GM19023 (cell line): ENCODE data around the gene OSBPL8.

Source experiments
- ATAC-seq: cut with Tn5 transposase; IDR thresholded peaks from one replicate; pipeline ENCODE4 v1.9.1; 2021; ENCODE audit warnings: mild to moderate bottlenecking, moderate library complexity; ENCODE audit not compliant: unreplicated experiment

Gene OSBPL8

DNA sequence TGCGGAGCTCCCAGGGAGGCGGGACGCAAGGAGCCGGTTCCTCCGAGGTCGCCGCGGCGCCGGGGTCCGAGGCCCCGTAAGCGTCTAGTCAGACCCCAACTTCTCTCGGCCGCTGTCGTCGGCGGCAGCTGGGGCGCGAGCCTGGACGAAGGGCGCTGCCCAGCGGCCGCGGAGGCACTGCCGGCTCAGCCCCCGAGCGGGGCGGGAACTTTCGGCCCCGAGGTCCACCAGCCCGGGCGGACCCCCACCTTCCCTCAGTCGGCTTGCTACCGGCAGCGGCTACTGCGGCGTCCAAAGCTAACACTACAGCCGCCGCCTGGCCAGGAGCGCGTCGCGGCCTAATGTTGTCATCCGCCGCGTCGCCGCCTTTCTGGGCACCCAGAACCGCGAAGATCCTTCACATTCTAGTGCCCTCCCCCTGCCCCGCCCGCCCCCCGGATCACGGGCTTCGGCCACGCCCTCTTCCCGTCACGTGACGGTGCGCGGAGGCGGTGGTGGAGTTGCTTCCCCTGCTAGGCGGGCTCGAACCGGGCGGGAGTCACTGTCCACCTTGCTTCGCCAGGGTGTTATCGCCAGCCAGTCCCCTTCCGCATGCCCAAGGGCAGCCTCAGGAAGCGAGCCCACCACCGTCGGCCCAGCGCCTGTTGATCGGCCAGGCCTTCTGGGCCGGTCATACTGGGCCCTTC lies at the start of gene OSBPL8:
OSBPL8 (minus strand) TSS at position 372 of the 686 bp plus-strand sequence. CDS start 72,220 bp downstream, outside the sequence.
- ATAC-seq = peak; percentile 84

- no peak for ATAC-seq
Observed at GRCh38 chr12:76608070-76608469, 48.5 kb upstream of the OSBPL8 start.

GRCh38 chr12:76595056-76595455 lies 35.5 kb upstream of the OSBPL8 start:
- no peak for ATAC-seq

- no peak for ATAC-seq
Observed at GRCh38 chr12:76591476-76591875, 31.9 kb upstream of the OSBPL8 start.

DNA sequence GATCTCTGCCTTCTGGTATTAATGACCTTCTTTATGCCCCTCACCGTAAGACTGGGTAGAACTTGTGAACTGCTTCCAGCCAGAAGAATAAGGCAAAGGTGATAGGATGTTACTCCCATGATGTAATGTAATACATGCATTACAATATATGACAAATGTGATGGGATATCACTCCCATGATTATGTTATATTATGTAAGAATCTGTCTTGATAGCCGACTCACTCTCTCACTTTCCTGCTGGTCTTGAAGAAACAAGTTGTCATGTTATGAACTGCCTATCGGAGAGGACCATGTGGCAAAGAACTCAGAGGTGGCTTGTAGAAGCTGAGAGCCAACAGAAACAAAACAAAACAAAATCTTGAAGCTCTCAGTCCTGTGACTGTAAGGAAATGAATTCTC lies 30.6 kb upstream of the OSBPL8 start:
- no peak for ATAC-seq

DNA sequence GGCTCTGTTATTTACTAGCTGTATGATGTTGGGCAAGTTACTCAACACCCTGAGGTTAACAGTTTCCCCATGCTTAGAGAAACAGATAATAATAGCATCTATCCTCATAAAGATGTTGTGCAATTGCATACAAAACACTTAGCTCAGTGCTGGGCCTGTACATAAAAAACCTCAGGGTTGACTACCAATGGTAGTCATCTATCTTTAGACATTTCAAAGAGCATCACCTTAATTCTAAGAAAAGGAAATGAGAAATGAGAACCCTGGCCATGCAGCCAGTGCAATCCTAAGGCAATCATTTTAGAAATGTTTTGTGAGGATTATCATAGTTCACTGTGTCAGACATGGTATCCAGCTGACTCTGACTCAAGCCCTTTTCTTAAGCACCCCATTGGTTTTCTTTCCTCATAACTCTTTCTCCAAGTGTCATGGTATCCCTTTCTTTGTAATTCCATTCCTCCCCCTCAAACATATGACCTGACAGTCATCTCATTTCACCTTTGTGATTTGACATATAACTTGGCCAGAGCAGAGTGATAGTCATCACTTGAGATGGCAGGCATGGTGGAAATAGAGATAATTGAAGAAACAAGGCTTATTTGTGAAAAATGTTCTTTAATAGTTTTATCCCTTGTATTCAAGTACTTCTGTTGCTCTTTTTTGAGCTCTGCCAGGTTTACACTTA lies 29.5 kb upstream of the OSBPL8 start:
- ATAC-seq = no peak

GRCh38 chr12:76587428-76588178 lies 28.0 kb upstream of the OSBPL8 start:
- ATAC-seq = no peak

DNA sequence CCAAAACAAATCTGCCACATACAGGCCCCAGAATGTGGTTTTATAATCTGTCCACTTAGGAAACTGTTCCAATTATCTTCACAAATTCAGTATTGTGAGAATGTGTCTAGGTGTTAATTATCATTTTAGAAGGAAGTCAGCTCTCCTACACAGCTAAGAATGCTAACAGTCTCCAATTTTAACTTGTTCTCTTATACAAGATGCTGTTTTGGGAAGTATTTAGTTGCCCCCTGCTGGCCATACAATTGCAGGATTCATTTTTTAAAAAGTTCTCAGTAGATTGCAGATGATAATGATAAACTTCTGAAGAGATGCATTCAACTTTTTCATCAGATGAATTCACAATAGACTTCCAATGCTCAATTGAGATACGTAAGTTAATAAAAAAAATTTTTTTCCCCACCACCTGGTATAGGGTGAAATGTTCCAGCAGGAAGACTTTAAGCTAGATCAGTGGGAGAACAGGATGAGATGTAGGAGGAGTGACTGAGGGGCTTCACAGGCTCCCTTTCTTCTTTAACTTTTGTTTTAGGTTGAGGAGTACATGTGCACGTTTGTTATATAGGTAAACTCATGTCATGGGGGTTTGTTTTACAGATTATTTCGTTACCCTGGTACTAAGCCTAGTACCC lies 27.3 kb upstream of the OSBPL8 start:
- no peak for ATAC-seq

DNA sequence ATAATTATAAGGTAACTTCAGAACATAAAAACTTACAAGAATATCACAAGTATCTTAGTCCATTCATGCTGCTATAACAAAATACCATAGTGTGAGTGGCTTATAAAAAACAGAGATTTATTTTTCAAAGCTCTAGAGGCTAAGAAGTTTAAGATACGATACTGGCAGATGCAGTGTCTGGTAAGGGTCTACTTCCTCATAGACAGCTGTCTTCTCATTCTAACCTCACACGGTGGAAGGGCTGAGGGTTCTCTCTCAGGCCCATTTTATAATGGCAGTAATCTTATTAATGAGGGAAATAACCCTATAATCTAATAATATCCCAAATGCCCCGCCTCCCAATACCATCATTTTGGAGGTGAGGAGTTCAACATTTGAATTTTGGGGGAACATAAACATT lies 23.7 kb upstream of the OSBPL8 start:
- ATAC-seq = no peak

DNA sequence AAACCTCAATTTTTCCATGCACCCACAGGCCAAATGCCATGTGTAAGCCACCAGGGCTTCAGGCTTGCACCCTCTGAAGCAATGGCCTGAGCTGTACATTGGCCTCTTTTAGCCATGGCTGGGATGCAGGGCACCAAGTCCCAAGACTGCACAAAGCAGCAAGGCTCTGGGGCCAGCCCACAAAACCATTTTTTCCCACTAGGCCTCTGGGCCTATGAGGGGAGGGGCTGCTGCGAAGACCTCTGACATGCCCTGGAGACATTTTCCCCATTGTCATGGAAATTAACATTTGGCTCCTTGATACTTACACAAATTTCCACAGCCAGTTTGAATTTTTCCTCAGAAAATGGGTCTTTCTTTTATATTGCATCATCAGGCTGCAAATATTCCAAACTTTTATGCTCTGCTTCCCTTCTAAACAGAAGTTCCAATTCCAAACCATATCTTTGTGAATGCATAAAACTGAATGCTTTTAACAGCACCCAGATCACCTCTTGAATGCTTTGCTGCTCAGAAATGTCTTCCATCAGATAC lies 14.3 kb upstream of the OSBPL8 start:
- ATAC-seq = no peak

GRCh38 chr12:76571256-76571655 lies 11.7 kb upstream of the OSBPL8 start:
- ATAC-seq = no peak

- no peak for ATAC-seq
Observed at GRCh38 chr12:76569685-76570604, 10.4 kb upstream of the OSBPL8 start.

- ATAC-seq = no peak
Observed at GRCh38 chr12:76568888-76569551, 9.4 kb upstream of the OSBPL8 start.

DNA sequence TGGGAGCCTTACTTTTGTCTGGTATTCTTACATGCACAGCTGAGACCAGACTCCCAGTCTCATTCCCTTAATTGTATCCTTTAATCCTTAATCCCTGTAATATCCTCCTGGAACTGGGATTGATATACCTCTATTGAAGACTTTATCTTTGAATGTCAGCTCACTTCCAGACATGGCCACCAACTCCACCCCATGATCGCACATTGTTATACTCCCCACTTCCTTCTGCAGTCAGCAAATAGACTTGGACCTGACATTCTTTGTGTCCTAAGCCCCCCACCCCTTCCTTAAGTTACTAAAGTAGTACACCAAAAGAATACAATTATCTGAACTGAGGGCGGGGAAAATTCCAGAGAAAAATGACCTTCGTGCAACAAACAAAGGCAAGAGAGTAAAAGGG lies 8.6 kb upstream of the OSBPL8 start:
- no peak for ATAC-seq

DNA sequence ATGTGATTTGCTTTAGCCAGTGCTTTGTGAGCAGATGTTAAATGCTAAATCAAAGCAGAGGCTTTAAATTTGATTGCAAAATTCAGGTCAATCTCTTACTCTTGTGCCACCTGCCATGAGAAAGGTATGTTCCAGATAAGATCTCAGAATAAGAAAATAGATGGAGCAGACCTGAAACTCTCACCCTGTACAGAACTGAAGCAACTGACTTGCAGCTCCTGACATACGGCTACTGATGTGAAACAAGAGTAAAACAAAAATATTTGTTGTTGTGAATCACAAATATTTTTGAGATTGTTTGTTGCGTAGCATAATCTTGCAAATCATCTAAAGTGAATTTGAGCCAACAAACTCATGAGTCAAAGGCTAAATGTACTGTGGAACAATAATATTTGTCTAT lies 3.5 kb upstream of the OSBPL8 start:
- no peak for ATAC-seq

GRCh38 chr12:76562130-76562529 lies 2.6 kb upstream of the OSBPL8 start:
- no peak for ATAC-seq

- peak; percentile 47 for ATAC-seq
Observed at GRCh38 chr12:76560086-76560491, 518 bp upstream of the OSBPL8 start.

DNA sequence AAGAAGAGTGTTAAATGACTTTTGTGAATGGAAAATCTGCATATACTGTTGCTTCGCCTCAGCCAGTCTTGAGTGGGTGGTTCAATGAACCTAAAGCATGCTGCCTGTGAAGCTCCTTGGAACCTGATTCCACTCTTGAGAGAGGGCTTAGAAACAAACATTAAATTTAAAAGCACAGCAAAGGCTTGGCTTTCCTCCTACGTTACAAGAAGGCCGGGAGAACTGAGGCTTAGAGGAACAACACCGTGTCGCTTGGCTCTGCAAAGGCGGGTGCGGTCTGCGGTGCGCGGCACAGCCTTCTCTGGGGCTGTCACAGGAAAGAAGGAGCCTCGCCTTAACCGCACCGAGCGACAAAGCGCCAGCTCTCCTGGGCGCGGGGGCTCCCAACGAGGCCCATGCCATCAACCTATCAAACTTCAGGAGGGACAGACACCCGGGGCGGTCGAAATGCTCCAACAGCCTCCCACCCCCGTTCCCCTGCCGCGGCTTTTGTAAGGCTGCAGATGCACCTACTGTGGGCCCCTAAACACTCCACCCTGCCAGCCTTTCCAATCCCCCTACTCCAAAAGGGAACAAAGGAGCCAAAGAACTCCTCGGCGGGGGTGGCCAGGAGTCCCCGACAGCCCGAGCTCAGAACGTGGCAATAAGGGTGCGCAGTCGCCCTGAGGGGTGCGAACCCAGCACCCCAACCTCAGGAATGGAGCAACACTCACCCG lies 729 bp downstream of the OSBPL8 start:
- ATAC-seq = peak; percentile 47

DNA sequence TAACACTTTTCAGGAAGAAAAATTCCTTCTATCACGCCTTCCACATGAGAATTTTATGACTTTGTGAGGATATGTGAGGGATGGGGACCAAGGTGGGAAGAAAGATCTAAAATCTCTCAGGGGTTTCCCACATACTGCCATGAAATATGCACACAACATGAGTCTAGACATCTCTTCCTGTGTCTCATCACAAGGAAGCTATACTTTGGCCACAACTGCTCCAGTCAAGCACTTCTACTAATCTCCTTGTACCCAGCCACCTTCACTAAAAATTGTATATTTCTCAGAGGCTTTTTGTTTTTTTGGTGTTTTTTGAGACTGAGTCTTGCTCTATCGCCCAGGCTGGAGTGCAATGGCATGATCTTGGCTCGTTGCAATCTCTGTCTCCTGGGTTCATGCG lies 3.2 kb downstream of the OSBPL8 start:
- ATAC-seq = no peak
